Measurements from ENCODE around the gene CFAP70.

DNA sequence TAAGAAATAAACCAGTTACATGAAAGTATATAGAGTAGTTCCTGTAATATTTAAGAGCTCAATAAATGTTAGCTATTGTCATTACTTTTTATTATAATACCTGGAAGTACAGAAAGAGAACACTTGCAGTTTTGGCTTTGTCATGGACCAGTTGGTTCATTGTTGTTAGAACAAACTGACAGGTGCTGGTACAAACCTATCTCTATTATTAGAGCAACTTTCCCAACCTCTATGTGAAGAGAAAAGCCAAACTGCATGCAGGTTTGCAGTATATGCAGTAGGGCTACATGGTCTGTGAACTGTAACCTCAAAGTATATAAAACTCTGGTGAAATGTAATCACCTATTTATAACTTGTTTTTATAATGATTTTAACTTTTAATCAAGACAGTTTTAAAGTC, 132.0 kb downstream of the CFAP70 start:
- no peak for TF ChIP-seq EZH2phosphoT487 (IDR thresholded peaks at IDR 0.05; ENCODE audit: low read depth)
- TF ChIP-seq, protein P1, sequence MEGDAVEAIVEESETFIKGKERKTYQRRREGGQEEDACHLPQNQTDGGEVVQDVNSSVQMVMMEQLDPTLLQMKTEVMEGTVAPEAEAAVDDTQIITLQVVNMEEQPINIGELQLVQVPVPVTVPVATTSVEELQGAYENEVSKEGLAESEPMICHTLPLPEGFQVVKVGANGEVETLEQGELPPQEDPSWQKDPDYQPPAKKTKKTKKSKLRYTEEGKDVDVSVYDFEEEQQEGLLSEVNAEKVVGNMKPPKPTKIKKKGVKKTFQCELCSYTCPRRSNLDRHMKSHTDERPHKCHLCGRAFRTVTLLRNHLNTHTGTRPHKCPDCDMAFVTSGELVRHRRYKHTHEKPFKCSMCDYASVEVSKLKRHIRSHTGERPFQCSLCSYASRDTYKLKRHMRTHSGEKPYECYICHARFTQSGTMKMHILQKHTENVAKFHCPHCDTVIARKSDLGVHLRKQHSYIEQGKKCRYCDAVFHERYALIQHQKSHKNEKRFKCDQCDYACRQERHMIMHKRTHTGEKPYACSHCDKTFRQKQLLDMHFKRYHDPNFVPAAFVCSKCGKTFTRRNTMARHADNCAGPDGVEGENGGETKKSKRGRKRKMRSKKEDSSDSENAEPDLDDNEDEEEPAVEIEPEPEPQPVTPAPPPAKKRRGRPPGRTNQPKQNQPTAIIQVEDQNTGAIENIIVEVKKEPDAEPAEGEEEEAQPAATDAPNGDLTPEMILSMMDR (IDR thresholded peaks at IDR 0.05; ENCODE audit: low read depth, low read length): no peak
